ENCODE results near the gene PRIM2.
"Not testable (repeated sequence)": the region's sequence is repeated elsewhere in the genome, so short reads cannot be mapped to it uniquely, and the experiment has no call there.

Gene PRIM2

DNA sequence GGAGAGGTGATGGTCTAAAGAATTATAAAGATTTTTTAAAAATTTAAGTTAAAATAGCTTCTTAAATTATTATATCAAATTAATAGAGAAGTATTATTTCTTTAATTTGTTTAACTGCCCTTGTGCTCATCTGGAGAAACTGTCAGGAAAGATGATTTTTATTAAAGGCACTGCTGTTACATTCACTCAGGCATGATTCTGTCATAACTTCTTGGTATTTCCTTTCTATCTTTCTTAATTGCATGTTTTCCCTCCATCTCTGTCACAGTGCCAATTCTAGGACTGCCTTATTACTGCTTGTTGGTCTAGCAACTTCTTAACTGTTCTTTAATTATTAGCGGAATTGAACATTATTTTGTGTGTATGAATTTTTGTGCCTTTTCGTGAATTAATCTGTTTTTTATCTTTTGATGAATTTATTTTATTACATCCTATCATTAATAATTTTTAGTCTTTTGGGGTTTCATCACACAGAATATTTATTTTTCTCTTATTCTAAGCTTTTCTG lies 47.7 kb downstream of the PRIM2 start:
- not testable (repeated sequence) for DNase-seq (ENCODE audit: low read depth in 3 of 3)

DNA sequence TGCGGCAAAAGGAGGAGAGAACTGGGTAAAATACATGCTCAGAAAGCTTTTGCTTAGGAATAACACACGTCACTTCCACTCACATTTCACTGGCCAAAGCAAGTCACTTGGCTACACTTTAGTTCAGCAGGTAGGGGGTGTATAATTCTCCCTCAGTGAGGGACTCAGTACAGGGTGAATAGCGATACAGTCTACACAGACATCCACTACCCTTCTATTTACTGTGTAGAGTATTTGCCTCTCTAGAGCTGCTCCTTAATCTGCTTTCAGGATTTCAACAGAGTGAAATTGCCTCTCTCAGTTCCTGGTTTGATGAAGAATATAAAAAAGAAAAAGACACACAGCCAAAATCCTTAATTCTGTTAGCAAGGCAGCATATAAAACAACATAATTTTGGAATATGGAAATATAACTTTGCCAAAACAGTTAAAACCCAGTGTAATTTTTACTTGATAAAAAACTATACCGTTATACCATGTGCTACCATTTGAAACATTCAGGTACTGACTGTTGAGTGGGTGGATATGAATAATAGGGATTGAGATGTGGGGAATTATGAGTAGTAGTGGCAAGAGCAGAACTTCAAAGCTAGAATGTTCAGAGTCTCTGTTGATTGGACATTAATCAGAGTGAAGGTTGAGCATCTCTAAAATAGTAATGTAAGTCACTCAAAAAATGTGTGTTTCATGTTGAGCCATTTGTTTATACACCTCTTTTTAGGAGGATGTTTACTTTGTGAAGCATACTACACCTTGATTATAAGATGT lies 51.7 kb downstream of the PRIM2 start:
- not testable (repeated sequence) for DNase-seq (ENCODE audit: low read depth in 3 of 3)

DNA sequence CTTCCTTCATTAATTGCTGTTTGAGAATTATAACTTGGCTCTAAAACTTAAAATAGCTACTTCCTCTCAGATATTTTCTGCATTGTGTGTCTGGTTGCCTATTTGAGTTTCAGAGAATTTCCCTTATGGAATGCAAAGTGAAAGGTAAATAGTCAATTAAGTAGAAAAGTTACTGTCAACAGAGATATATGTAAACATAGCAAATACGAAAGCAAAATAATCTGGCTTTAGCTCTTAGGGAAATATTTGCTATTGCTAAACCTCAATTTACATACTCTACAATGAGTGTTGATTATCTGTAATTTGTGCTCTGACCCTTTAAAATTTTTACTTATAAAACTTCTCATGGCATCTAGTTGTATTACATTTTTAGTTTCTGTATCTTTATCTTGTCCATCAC lies 54.3 kb downstream of the PRIM2 start:
- DNase-seq (ENCODE audit: low read depth in 3 of 3): not testable (repeated sequence)

- DNase-seq (ENCODE audit: low read depth in 3 of 3): not testable (repeated sequence)
Observed at GRCh38 chr6:57374764-57375163, 57.3 kb downstream of the PRIM2 start.

GRCh38 chr6:57376083-57376482 lies 58.7 kb downstream of the PRIM2 start:
- DNase-seq (ENCODE audit: low read depth in 3 of 3): not testable (repeated sequence)

GRCh38 chr6:57389038-57389592 lies 71.7 kb downstream of the PRIM2 start:
- DNase-seq (ENCODE audit: low read depth in 3 of 3): not testable (repeated sequence)

DNA sequence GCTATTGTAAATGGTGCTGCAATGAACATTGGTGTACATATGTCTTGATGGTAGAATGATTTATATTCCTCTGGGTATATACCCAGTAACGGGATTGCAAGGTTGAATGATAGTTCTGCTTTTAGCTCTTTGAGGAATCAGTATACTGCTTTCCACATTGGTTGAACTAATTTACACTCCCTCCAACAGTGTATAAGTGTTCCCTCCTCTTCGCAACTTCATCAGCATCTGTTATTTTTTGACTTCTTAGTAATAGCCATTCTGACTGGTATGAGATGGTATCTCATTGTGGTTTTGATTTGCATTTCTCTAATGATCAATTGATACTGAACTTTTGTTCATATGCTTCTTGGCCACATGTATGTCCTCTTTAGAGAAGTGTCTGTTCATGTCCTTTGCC lies 73.4 kb downstream of the PRIM2 start:
- not testable (repeated sequence) for DNase-seq (ENCODE audit: low read depth in 3 of 3)

GRCh38 chr6:57392047-57392446 lies 74.6 kb downstream of the PRIM2 start:
- DNase-seq (ENCODE audit: low read depth in 3 of 3): not testable (repeated sequence)

- not testable (repeated sequence) for DNase-seq (ENCODE audit: low read depth in 3 of 3)
Observed at GRCh38 chr6:57419341-57419740, 101.9 kb downstream of the PRIM2 start.

DNA sequence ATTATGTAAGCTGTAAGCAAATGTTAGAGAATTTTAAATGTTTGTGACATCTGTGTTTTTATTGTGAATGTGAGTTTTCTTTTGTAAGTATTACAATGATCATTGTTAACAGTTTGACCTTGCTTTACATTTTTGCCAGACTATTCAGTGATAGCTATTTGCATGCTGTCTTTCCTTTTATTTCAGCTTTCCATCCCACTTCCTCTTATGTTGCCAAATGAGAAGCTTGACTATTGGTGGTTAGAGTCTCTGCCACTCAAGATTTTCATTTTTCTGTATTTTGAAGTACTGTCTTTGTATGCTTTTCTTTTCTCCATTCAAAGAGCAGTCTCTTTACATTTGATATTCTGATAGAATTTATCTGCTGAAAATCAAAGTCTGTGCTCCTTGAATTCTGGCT lies 104.1 kb downstream of the PRIM2 start:
- DNase-seq (ENCODE audit: low read depth in 3 of 3): no peak

GRCh38 chr6:57423468-57423867 lies 106.0 kb downstream of the PRIM2 start:
- no peak for DNase-seq (ENCODE audit: low read depth in 3 of 3)

DNA sequence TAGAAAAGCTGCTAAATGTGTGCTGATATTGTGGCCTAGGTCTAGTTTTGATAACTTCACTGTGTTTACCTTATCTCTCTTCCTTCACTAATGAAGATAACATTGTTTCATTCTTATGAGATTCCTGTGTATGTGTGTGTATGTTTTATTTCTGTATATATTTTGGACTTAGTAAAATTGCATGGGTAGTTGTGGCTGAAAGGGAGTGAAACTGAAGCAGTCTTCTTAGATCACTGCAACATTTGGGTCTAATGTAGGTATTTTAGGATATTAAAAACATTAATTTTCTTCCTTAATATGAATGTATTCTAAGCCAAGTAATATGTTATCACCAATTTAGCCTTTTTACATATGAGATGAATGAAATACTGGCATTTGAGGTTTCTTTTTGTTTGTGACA lies 114.3 kb downstream of the PRIM2 start:
- not testable (repeated sequence) for DNase-seq (ENCODE audit: low read depth in 3 of 3)

DNA sequence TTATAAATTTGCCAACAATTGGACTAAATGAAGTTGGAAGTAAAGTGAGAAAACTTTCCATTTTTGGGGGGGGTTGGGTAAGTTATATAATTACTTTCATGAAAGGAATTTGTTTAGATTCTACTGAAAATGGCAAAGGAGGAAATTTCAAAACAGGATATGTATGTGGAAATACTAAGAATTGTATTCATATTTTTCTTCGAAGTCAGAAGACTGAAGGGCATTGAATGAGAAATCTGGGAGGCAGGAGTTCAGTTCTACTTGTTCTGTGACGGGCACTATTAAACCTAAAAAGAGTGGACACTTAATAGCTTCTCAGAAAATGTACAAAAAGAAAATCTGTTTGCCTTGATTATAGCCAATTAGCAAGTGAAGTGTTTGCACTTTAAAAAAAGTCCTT lies 114.7 kb downstream of the PRIM2 start:
- DNase-seq (ENCODE audit: low read depth in 3 of 3): no peak

GRCh38 chr6:57432919-57433684 lies 115.7 kb downstream of the PRIM2 start:
- DNase-seq (ENCODE audit: low read depth in 3 of 3): no peak

DNA sequence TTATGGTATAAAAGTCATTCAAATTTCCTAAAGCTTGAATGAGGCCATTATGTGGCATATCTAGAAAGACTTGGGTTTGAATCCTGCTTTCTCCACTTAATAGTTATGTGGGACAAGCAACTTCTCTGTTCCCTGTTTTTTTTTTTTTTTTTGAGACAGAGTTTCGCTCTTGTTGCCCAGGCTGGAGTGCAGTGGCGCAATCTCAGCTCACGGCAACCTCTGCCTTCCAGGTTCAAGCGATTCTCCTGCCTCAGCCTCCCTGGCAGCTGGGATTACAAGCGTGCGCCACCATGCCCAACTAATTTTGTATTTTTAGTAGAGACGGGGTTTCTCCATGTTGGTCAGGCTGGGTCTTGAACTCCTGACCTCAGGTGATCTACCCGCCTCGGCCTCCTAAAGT lies 116.4 kb downstream of the PRIM2 start:
- DNase-seq (ENCODE audit: low read depth in 3 of 3): not testable (repeated sequence)

- DNase-seq (ENCODE audit: low read depth in 3 of 3): no peak
Observed at GRCh38 chr6:57434944-57435343, 117.5 kb downstream of the PRIM2 start.

- DNase-seq (ENCODE audit: low read depth in 3 of 3): no peak
Observed at GRCh38 chr6:57435475-57436160, 118.2 kb downstream of the PRIM2 start.

DNA sequence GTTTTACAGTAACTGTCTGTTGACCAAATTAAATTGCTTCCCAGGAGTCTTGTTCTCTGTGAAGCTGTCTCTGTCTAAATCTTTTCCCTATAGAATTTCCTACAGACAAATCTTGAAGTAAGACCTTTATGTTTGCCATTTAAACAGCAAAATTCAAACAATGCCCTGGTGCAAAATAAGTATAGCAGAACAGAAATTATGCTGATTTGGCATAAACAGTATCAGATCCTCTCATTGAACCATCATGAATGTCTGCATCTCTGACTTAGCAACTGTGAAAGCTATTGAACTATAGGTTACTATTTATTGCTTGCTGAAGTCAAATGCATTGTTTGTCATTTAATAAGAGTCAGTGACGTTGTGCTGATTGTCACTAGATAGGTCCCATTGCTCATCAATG lies 123.3 kb downstream of the PRIM2 start:
- DNase-seq (ENCODE audit: low read depth in 3 of 3): not testable (repeated sequence)

GRCh38 chr6:57442133-57442532 lies 124.7 kb downstream of the PRIM2 start:
- not testable (repeated sequence) for DNase-seq (ENCODE audit: low read depth in 3 of 3)

- not testable (repeated sequence) for DNase-seq (ENCODE audit: low read depth in 3 of 3)
Observed at GRCh38 chr6:57443181-57443580, 125.8 kb downstream of the PRIM2 start.

DNA sequence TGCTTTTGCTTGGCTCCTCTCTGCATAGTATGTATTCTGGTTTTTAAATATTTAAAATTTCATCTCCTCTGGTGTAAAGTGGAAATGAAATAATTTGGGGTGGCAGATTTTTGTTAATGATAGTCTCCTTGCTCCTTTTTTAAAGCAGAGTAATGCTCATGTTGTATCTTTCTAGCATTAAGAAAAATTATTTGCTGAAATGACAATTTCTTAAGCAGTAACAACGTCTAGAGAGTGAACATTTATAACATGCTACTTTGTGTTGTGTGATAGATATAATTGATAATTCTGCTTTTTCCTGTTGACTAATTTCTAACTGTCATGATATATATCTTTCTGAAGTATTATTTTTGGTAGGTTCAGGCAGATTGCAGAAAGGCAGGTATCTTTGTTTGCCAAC lies 127.4 kb downstream of the PRIM2 start:
- not testable (repeated sequence) for DNase-seq (ENCODE audit: low read depth in 3 of 3)

- not testable (repeated sequence) for DNase-seq (ENCODE audit: low read depth in 3 of 3)
Observed at GRCh38 chr6:57445379-57445778, 127.9 kb downstream of the PRIM2 start.

Measured in stimulated activated CD4-positive, alpha-beta T cell treated with anti-CD3 and anti-CD28 coated beads, TNF-alpha, amount 100 ng/mL, for 48 hours (primary cell).